H1 (cell line): ENCODE measurements around the gene CTNS. TPM values are rescaled to one million over a fixed set of nuclear protein-coding genes. Genes with fewer than 3 reads are reported as not detected.

Experiments used
- CTCF ChIP-seq, 3 experiments: IDR thresholded peaks; 1 replicate in 2 of 3; 2 replicates in 1 of 3; pipeline versions ENCODE4 v1.5.1 to v1.6.1; 2011; ENCODE audit warnings: low read length in 3 of 3, mild to moderate bottlenecking in 3 of 3, inconsistent platforms in 2 of 3, low read depth in 1 of 3, moderate library complexity in 1 of 3; ENCODE audit not compliant: insufficient read depth in 1 of 3; ENCODE audit errors: control extremely low read depth in 1 of 3
- KDM4A ChIP-seq: IDR thresholded peaks from one replicate; pipeline ENCODE4 v1.7.1; 2012; ENCODE audit warnings: low read depth, mild to moderate bottlenecking, moderate library complexity, low read length, inconsistent platforms; ENCODE audit not compliant: severe bottlenecking
- NRF1 ChIP-seq: IDR thresholded peaks from 2 replicates; pipeline ENCODE4 v1.6.1; 2011; ENCODE audit warnings: mild to moderate bottlenecking, low read depth, low read length, improper control_type of control experiment
- RAD21 ChIP-seq, 2 experiments: IDR thresholded peaks in 1 of 2; conservative IDR thresholded peaks in 1 of 2; 2 replicates each; pipeline ENCODE4 v1.6.1; 2011; ENCODE audit warnings: low read depth in 2 of 2, low read length in 2 of 2, improper control_type of control experiment in 1 of 2, inconsistent platforms in 1 of 2, mild to moderate bottlenecking in 1 of 2, moderate library complexity in 1 of 2
- RFX5 ChIP-seq: IDR thresholded peaks from 2 replicates; pipeline ENCODE4 v1.6.1; 2011; ENCODE audit warnings: low read depth, low read length, improper control_type of control experiment, borderline replicate concordance
- RXRA ChIP-seq: IDR thresholded peaks from 2 replicates; pipeline ENCODE4 v1.6.1; 2011; ENCODE audit warnings: low read depth, mild to moderate bottlenecking, low read length, moderate library complexity; ENCODE audit not compliant: insufficient read depth
- polyA plus RNA-seq, 7 experiments: library from polyadenylated mRNA; depleted of rRNA in 3 of 7; stranded (reverse) in 5 of 7; unstranded in 2 of 7; fragments of >200 nt in 5 of 7; fragments of 200-250 nt in 2 of 7; gene quantifications; 1 replicate in 5 of 7; 2 replicates in 1 of 7; 4 replicates in 1 of 7; pipeline versions ENCODE4 v1.2.1 to v1.2.3, GENCODE V29; 2011 to 2013; ENCODE audit warnings: missing spikeins in 2 of 7, mixed read lengths in 2 of 7
- total RNA-seq: library from RNA; stranded (reverse); fragmentation: NEBNext Ultra II Directional; extraction: Animal tissue kit (Norgen Biotek cat#: 25700); gene quantifications from 2 replicates; pipeline ENCODE4 v1.2.1, GENCODE V29; 2021

Gene CTNS
- total and polyA plus RNA-seq, 2 of the 8 experiments (the other 6 are each of a cell fraction or from before 2014, with no cell fraction given) = 11.6 to 12.9 TPM

- TF ChIP-seq CTCF (IDR thresholded peaks at IDR 0.05; ENCODE audit: control extremely low read depth in 1 of 3, insufficient read depth in 1 of 3, low read depth in 1 of 3, low read length in 3 of 3) (no peak), RXRA (no peak), KDM4A (no peak), RAD21 (IDR thresholded peaks at IDR 0.05 in 1 of 2, conservative IDR thresholded peaks at IDR 0.05 in 1 of 2; ENCODE audit: low read depth in 2 of 2, low read length in 2 of 2) (no peak), RFX5 (no peak), NRF1 (no peak)
Observed at GRCh38 chr17:3613124-3613523, 23.4 kb upstream of the CTNS start (continued).
